Activated CD4-positive, alpha-beta T cell treated with anti-CD3 and anti-CD28 coated beads for 4 hours (primary cell): Measurements from ENCODE around the gene RANBP10.

Source experiments
- DNase-seq, 2 donors: peaks; one replicate each; pipeline ENCODE4 v3.0.0-alpha.2; 2020

The RANBP10 gene

GRCh38 chr16:67673712-67674580 lies 132.4 kb downstream of the RANBP10 start:
- DNase-seq: no peak
